Measurements from ENCODE around the gene ILKAP. TPM values are rescaled to one million over a fixed set of nuclear protein-coding genes. Genes with fewer than 3 reads are reported as not detected.

Gene ILKAP
- polyA plus RNA-seq, 1 donor from 2014 or later, result 78.5 TPM

- no peak for TF ChIP-seq EZH2 (IDR thresholded peaks at IDR 0.05; ENCODE audit: borderline replicate concordance, insufficient read depth, low read length, poor library complexity, severe bottlenecking)
- no peak for TF ChIP-seq CTCF (IDR thresholded peaks at IDR 0.05; ENCODE audit: poor library complexity, severe bottlenecking)
- H3K36me3 ChIP-seq (ENCODE audit: insufficient read depth, low read length), result no peaks in the 10 kb centered on the region
- no peak overlapping the region for H3K9ac ChIP-seq (ENCODE audit: low read length)
- no peaks in the 10 kb centered on the region for H3K79me2 ChIP-seq (replicated peaks; ENCODE audit: insufficient read depth, low read length)
- no peak overlapping the region for H3K27ac ChIP-seq (ENCODE audit: low read length)
- H3K4me3 ChIP-seq (ENCODE audit: low read length), result peak overlapping the region; percentile 47
- H4K20me1 ChIP-seq (ENCODE audit: insufficient read depth), result no peaks in the 10 kb centered on the region
- H3K9me3 ChIP-seq (ENCODE audit: low read length), result no peaks in the 10 kb centered on the region
- H3K4me2 ChIP-seq (ENCODE audit: low read length), result no peak overlapping the region
- H2AFZ ChIP-seq (ENCODE audit: low read depth, low read length), result no peak overlapping the region
- H3K9me2 ChIP-seq (ENCODE audit: insufficient read depth, low read length), result no peaks in the 10 kb centered on the region
- H3K27me3 ChIP-seq (ENCODE audit: insufficient read depth, low read depth, low read length), result peaks cover 50% of the 10 kb centered on the region
- H3F3A ChIP-seq (ENCODE audit: insufficient read depth, low read length, poor library complexity, severe bottlenecking), result no peaks in the 10 kb centered on the region
These were observed 40.6 kb downstream of the ILKAP start for GRCh38 chr2:238162846-238163441.

GRCh38 chr2:238162251-238162845, 41.1 kb downstream of the ILKAP start:
- H3K9me2 ChIP-seq (ENCODE audit: insufficient read depth, low read length), result no peaks in the 10 kb centered on the region
- H2AFZ ChIP-seq (ENCODE audit: low read depth, low read length), result no peak overlapping the region
- H3K27me3 ChIP-seq (ENCODE audit: insufficient read depth, low read depth, low read length), result peaks cover 50% of the 10 kb centered on the region

More at GRCh38 chr2:238162251-238162845, 41.1 kb downstream of the ILKAP start:
- Histone ChIP-seq H3K27ac (ENCODE audit: low read length) (no peak overlapping the region), H4K20me1 (ENCODE audit: insufficient read depth) (no peaks in the 10 kb centered on the region), H3K36me3 (ENCODE audit: insufficient read depth, low read length) (no peaks in the 10 kb centered on the region), H3K9ac (ENCODE audit: low read length) (no peak overlapping the region), H3K4me3 (ENCODE audit: low read length) (no peak overlapping the region), H3K4me2 (ENCODE audit: low read length) (no peak overlapping the region), H3K9me3 (ENCODE audit: low read length) (no peaks in the 10 kb centered on the region), H3K79me2 (replicated peaks; ENCODE audit: insufficient read depth, low read length) (no peaks in the 10 kb centered on the region), H3F3A (ENCODE audit: insufficient read depth, low read length, poor library complexity, severe bottlenecking) (no peaks in the 10 kb centered on the region)
- TF ChIP-seq MXI1 (conservative IDR thresholded peaks at IDR 0.05; ENCODE audit: poor library complexity, severe bottlenecking) (no peak), EZH2 (IDR thresholded peaks at IDR 0.05; ENCODE audit: borderline replicate concordance, insufficient read depth, low read length, poor library complexity, severe bottlenecking) (no peak), REST (IDR thresholded peaks at IDR 0.05; ENCODE audit: borderline replicate concordance) (no peak), POLR2AphosphoS5 (IDR thresholded peaks at IDR 0.05) (no peak), RAD21 (conservative IDR thresholded peaks at IDR 0.05) (no peak), EP300 (conservative IDR thresholded peaks at IDR 0.05; ENCODE audit: poor library complexity, severe bottlenecking) (no peak), CTCF (IDR thresholded peaks at IDR 0.05; ENCODE audit: poor library complexity, severe bottlenecking) (no peak), SMC3 (conservative IDR thresholded peaks at IDR 0.05; ENCODE audit: poor library complexity) (no peak), TAF1 (IDR thresholded peaks at IDR 0.05; ENCODE audit: low read depth) (no peak)
